Measurements from ENCODE around the gene TGM6. TPM values are rescaled to one million over a fixed set of nuclear protein-coding genes. Genes with fewer than 3 reads are reported as not detected.

The TGM6 gene
- total RNA-seq, 1 donor from 2014 or later = not detected

DNA sequence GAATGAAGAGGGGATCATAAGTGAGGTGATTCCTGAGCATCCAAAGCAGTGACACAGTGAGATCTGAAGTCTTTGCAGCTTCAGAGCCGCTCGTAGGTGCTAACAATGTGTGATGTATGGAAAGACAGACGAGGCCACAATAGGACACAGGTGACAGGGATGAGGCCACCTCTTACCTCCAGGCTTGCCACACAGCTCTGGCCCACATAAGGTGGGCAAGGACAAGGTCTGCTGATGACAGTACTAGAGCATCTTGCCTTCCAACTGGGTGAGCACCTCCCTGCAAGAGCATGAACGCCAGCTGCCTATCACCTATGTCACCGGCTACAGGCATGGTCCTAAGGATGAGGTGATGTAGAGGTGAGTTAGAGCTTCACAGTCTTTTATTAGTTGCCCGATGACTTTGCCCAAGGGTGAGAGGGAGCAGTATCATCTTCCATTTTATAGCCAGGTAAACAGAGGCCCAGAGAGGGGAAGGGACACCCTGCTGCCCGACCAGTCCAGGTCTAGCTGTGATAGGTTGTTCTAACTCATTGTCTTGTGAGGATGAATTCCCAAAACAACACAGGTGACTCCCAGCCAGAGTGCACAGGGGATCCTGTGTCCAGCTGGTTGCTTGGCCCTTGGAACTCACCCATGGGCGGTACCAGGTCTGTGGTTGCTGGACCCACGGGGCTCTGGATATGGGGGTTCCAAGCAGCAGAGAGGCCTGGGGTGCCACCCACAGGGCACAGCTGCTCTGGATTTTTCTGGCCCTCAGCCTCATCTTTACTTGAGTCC lies 6.2 kb upstream of the TGM6 start:
- Mint-ChIP-seq H3K4me3 (no peak overlapping the region), H3K27ac (no peak overlapping the region)

DNA sequence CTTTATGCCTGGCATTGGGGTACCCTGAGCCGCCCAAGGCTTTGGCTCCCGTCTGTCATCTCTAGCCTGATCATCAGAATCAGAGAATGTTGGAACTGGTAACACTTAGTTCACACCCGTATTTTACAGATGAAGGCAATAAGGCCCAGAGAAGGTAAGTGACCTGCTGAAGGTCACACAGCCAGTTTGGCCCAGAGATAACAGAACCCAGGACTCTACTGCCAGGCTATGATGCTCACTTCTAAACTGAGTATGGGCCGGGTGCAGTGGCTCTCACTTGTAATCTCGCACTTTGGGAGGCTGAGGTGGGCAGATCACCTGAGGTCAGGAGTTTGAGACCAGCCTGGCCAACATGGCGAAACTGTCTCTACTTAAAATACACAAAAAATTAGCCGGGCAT lies 1.8 kb upstream of the TGM6 start:
- H3K4me1 Mint-ChIP-seq = no peaks in the 10 kb centered on the region
- no peak overlapping the region for H3K4me3 Mint-ChIP-seq
- no peaks in the 10 kb centered on the region for H3K36me3 Mint-ChIP-seq
- no peaks in the 10 kb centered on the region for H3K9me3 Mint-ChIP-seq
- H3K27me3 Mint-ChIP-seq (ENCODE audit: low read depth) = no peaks in the 10 kb centered on the region
- H3K27ac Mint-ChIP-seq = no peak overlapping the region
- DNase-seq (ENCODE audit: low spot score in 2 of 2, unreplicated experiment in 2 of 2) = no peak
- TF ChIP-seq, protein P1, sequence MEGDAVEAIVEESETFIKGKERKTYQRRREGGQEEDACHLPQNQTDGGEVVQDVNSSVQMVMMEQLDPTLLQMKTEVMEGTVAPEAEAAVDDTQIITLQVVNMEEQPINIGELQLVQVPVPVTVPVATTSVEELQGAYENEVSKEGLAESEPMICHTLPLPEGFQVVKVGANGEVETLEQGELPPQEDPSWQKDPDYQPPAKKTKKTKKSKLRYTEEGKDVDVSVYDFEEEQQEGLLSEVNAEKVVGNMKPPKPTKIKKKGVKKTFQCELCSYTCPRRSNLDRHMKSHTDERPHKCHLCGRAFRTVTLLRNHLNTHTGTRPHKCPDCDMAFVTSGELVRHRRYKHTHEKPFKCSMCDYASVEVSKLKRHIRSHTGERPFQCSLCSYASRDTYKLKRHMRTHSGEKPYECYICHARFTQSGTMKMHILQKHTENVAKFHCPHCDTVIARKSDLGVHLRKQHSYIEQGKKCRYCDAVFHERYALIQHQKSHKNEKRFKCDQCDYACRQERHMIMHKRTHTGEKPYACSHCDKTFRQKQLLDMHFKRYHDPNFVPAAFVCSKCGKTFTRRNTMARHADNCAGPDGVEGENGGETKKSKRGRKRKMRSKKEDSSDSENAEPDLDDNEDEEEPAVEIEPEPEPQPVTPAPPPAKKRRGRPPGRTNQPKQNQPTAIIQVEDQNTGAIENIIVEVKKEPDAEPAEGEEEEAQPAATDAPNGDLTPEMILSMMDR (IDR thresholded peaks at IDR 0.05; ENCODE audit: unreplicated experiment) = no peak

More for the DNA sequence above, 6.2 kb upstream of the TGM6 start:
- Mint-ChIP-seq H3K9me3 (no peaks in the 10 kb centered on the region), H3K4me1 (no peaks in the 10 kb centered on the region), H3K36me3 (no peaks in the 10 kb centered on the region), H3K27me3 (ENCODE audit: low read depth) (peaks cover 7% of the 10 kb centered on the region)
- TF ChIP-seq, protein P1 (IDR thresholded peaks at IDR 0.05; ENCODE audit: unreplicated experiment) = no peak
- DNase-seq (ENCODE audit: low spot score in 2 of 2, unreplicated experiment in 2 of 2) = no peak

GRCh38 chr20:2379511-2380229 lies 1.0 kb upstream of the TGM6 start:
- no peak for DNase-seq (ENCODE audit: low spot score in 2 of 2, unreplicated experiment in 2 of 2)
- H3K4me1 Mint-ChIP-seq = no peaks in the 10 kb centered on the region
- TF ChIP-seq, protein P1 (IDR thresholded peaks at IDR 0.05; ENCODE audit: unreplicated experiment) = no peak
- H3K27me3 Mint-ChIP-seq (ENCODE audit: low read depth) = peaks cover 1% of the 10 kb centered on the region
- H3K36me3 Mint-ChIP-seq = no peaks in the 10 kb centered on the region
- H3K4me3 Mint-ChIP-seq = no peak overlapping the region
- H3K27ac Mint-ChIP-seq = no peak overlapping the region
- H3K9me3 Mint-ChIP-seq = no peaks in the 10 kb centered on the region

DNA sequence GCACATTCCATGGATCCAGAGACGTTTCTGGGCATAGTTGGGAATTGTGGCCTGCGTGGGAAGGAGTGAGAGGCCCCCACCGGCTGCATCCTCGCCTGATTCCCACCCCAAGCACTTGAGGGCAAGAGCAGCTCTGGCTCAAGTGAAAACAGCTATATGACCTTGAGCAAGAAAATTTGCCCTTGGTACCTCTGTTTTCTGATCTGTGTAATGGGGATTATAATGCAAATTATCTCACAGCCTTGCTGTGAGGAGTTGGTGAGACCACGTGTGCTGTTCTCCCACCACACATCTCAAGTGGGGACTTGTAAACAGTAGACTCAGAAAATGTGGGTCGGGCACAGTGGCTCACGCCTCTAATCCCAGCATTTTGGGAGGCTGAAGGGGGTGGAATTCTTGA lies 602 bp downstream of the TGM6 start:
- TF ChIP-seq, protein P1 (IDR thresholded peaks at IDR 0.05; ENCODE audit: unreplicated experiment) = no peak
- Mint-ChIP-seq H3K36me3 (no peaks in the 10 kb centered on the region), H3K4me3 (no peak overlapping the region), H3K27me3 (ENCODE audit: low read depth) (peaks cover 1% of the 10 kb centered on the region), H3K4me1 (no peaks in the 10 kb centered on the region), H3K9me3 (no peaks in the 10 kb centered on the region), H3K27ac (no peak overlapping the region)
- no peak for DNase-seq (ENCODE audit: low spot score in 2 of 2, unreplicated experiment in 2 of 2)

GRCh38 chr20:2382833-2383232 lies 2.1 kb downstream of the TGM6 start:
- H3K4me1 Mint-ChIP-seq = no peaks in the 10 kb centered on the region
- TF ChIP-seq, protein P1 (IDR thresholded peaks at IDR 0.05; ENCODE audit: unreplicated experiment) = no peak
- H3K9me3 Mint-ChIP-seq = peaks cover 3% of the 10 kb centered on the region
- no peaks in the 10 kb centered on the region for H3K36me3 Mint-ChIP-seq
- H3K4me3 Mint-ChIP-seq = no peak overlapping the region
- H3K27me3 Mint-ChIP-seq (ENCODE audit: low read depth) = peaks cover 1% of the 10 kb centered on the region
- H3K27ac Mint-ChIP-seq = no peak overlapping the region
- DNase-seq (ENCODE audit: low spot score in 2 of 2, unreplicated experiment in 2 of 2) = no peak

All from mesothelial cell of epicardium (in vitro differentiated cells).